DMS114 treated with DMSO at 0.1 percent for 48 hours (cell line): Measurements from ENCODE around the gene MEPCE.

Source experiments
- DNase-seq: peaks from one replicate; lab custom pipeline; 2025; ENCODE audit not compliant: unreplicated experiment; lab: John Stamatoyannopoulos, UW

The MEPCE gene

DNA sequence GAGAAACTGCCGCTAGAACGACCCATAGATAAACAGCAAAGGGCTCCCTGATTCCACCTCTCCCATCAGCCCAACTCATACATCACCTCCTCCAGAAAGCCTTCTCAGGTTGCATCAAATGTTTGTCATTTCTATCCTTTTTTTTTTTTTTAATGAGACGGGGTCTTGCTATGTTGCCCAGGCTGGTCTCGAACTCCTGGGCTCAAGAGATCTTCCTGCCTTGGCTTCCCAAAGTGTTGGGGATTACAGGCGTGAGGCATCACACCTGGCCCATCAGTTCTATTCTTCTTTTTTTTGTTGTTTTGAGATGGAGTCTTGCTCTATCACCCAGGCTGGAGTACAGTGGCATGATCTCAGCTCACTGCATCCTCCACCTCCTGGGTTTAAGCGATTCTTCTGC is 27.4 kb downstream of the MEPCE start:
- no peak for DNase-seq

DNA sequence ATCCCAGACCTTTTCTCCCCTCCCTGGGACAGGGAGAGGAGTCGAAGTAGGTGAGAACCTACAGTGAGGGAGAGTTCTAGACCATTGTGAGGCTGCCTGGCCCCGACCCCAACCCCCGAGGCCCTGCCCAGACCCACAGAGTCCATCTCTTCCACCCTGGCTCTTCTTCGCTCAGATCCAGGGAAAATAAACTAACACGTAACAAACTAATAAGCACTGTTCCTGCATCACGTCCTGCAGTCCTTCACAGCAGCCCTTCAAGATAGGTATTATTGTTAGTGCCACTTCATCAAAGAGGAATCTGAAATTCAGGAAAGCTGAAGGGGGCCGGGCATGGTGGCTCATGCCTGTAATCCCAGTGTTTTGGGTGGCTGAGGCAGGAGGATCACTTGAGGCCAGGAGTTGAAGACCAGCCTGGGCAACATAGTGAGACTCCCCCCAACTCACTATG is 34.6 kb downstream of the MEPCE start, which contains the start of gene SPACDR:
TSS of gene SPACDR (minus strand) at position 51 of the 451 bp plus-strand sequence. CDS start 235 bp downstream, outside the sequence.
- DNase-seq: no peak

DNA sequence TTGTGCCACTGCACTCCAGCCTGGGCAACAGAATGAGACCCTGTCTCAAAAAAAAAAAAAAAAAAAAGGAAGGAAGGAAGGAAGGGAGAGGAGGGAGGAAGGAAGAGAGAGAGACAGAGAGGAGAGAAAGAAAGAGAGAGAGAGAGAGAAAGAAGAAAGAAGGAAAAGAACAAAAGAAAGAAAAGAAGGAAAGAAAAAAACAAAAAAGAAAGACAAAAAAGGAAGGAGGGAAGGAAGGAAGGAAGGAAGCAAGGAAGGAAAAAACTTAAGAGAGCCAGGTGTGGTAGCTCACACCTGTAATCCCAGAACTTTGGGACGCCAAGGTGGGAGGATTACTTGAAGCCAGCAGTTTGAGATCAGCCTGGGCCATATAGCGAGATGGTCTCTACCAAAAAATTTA is 35.2 kb downstream of the MEPCE start:
- DNase-seq: no peak

GRCh38 chr7:100465299-100465698 is 35.7 kb downstream of the MEPCE start:
- DNase-seq: no peak

GRCh38 chr7:100465702-100466311 is 36.2 kb downstream of the MEPCE start:
- peak; percentile 19 for DNase-seq

DNA sequence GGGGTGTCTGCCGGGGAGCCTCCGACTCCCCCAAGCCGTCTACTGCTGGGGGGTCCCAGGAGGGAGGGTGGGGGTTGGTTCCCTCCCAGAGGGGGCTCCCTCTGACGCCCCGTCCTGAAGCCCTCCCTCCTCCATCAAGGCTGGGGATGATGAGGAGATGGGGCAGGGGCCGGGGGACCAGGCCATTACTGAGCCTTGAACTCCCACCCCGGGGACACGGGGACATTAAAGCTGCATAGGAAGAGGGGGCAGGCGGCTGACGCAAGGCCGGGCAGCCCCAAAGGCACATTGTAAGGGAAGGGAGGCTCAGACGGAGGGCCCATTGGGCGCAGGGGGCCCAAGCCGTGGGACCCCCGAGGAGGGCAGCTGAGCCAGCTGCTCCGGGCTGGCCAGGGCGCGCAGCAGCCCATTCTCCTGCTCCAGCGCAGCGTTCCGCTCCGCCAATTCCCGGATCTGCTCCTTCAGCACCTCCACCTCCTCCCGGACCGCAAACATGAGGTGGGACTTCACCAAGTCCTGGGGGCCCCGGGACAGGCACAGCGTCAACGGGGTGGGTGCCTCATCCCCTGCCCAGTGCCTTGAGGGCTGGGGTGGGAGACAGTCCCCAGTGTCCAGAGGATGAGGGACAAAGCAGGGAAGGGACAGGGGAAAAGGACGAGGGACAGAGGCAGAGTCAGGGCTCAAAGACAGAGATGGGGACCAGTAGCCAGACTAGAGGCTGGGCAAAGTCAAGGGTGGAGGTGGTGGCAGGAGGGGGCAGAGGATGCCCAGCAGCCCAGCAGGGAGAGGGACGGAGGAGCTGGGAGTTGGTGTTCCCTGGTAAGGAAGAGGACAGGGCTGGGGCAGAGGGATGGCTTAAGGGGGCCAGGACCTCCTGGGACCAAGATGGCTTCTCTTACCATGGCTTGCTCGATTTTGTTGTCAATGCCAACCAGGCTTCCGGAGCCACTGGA is 37.3 kb downstream of the MEPCE start:
- no peak for DNase-seq

DNA sequence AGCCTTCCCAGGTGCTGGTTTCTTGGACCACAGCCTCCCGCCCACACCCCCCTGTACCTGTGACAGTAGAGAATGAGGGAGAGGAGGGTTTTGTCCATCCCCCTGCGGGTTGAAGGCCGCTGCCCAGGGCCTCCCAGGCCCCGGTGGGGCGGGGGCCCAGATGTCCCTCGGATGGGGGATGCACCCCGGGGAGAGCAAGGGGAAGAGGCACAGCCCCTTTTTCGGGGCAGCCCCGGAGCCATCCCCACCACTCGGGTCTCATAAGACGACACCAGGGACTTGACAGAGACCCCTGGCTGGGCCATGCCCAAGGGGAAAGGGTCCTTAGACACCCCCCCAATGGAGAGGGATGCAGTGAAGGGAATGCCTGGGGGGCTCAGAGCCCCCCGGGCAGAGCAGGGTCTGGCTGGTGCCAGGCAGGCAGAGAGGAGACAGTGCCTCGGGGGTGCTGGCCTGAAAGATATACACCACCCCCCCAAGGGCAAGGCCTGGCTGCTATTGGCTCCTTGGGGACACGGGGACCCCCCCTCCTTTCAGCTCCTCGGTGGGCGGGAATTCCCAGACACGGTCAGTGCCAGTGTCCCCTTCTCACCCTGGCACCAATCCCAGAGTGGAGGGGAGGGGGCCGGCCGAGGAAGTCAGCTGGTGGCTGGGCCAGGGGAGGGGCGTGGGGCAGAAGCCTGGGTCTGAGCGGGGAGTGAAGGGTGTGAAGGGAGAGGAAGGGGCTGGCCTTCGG is 38.2 kb downstream of the MEPCE start:
- DNase-seq: no peak

- DNase-seq: peak; percentile 46
Observed at GRCh38 chr7:100469227-100470044, 39.8 kb downstream of the MEPCE start.

GRCh38 chr7:100471021-100471420 is 41.4 kb downstream of the MEPCE start:
- DNase-seq: no peak

- no peak for DNase-seq
Observed at GRCh38 chr7:100472121-100472851, 42.7 kb downstream of the MEPCE start.

GRCh38 chr7:100472854-100473499 is 43.3 kb downstream of the MEPCE start:
- no peak for DNase-seq

GRCh38 chr7:100475549-100475948 is 45.9 kb downstream of the MEPCE start:
- DNase-seq: no peak

GRCh38 chr7:100476101-100476780 is 46.6 kb downstream of the MEPCE start:
- DNase-seq: no peak

DNA sequence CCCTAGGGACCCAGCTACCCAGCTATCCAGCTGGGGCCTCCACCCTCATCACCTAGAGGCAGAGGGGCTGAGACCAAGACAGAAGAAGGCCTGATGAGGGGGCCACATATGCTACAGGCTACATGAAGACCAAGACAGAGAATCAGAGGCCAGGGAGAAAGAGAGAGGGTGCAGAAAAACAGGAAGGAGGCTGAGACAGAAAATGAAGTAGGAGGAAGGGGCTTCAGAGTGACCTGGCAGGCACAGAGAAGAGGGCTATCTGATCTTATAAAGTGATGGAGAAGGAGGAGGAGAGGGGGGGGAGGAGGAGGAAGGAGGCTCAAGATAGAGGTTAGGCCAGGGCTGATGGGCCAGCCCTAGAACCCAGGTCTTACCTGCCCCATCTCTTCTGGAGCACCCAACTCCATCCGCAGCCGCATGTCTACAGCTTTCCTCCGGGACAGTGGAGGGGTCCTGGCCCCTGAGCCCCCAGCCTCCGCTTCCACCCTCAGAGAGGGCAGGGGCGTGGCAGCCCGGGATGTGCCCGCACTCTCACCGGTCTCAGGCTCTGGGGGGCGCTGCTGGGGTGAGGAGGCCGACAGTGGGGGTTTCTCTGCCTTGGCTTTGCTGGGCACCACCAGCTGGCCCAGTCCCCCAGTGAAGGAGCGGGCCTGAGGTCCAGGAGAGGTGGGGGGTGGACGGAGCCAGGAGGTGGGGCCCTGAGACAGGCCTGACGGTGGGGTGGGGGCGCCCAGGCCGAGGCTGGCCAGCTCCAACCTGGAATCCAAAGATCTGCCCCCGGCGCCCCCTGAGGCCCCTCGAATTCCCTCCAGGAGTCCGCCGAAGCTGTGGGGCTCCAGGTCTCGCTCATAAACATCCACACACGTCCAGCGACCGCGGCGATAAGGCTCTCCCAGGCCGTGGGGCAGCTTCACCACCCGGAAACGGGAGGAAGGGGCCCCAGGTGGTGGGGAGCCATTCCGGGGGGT is 47.6 kb downstream of the MEPCE start:
- no peak for DNase-seq

- DNase-seq: no peak
Observed at GRCh38 chr7:100477871-100478267, 48.2 kb downstream of the MEPCE start.

GRCh38 chr7:100478958-100479660 is 49.5 kb downstream of the MEPCE start, which contains the start of gene TSC22D4:
TSS of gene TSC22D4 (minus strand) at chr7:100479214. CDS start at chr7:100478038, 1,176 bp downstream.
- DNase-seq: peak; percentile 81

- DNase-seq: no peak
Observed at GRCh38 chr7:100481466-100481865, 51.8 kb downstream of the MEPCE start.
